Activated T-cell treated with anti-CD3 and anti-CD28 coated beads for 24 hours (primary cell): Measurements from ENCODE around the gene NTN4.
"Not testable (repeated sequence)": the region's sequence is repeated elsewhere in the genome, so short reads cannot be mapped to it uniquely, and the experiment has no call there.

ENCODE experiments used
- DNase-seq: peaks from one replicate; pipeline ENCODE4 v3.0.0-alpha.2; 2020; ENCODE audit warnings: low read depth

The NTN4 gene

GRCh38 chr12:95746062-95746461 is 44.5 kb downstream of the NTN4 start:
- DNase-seq: not testable (repeated sequence)

GRCh38 chr12:95742586-95742985 is 48.0 kb downstream of the NTN4 start:
- no peak for DNase-seq

- DNase-seq: no peak
These were observed 48.9 kb downstream of the NTN4 start for GRCh38 chr12:95741635-95742034.

- no peak for DNase-seq
These were observed 49.8 kb downstream of the NTN4 start for GRCh38 chr12:95740751-95741150.

GRCh38 chr12:95739561-95740313 is 50.8 kb downstream of the NTN4 start:
- no peak for DNase-seq

GRCh38 chr12:95738024-95738611 is 52.4 kb downstream of the NTN4 start:
- no peak for DNase-seq

GRCh38 chr12:95736631-95737030 is 53.9 kb downstream of the NTN4 start:
- DNase-seq: no peak

GRCh38 chr12:95735728-95736127 is 54.8 kb downstream of the NTN4 start:
- DNase-seq: not testable (repeated sequence)

- no peak for DNase-seq
These were observed 57.3 kb downstream of the NTN4 start for GRCh38 chr12:95733141-95733825.

GRCh38 chr12:95731519-95731958 is 59.0 kb downstream of the NTN4 start:
- no peak for DNase-seq

- DNase-seq: no peak
These were observed 60.1 kb downstream of the NTN4 start for GRCh38 chr12:95730457-95730856.

GRCh38 chr12:95726903-95727302 is 63.7 kb downstream of the NTN4 start:
- DNase-seq: no peak

- DNase-seq: no peak
These were observed 65.8 kb downstream of the NTN4 start for GRCh38 chr12:95724767-95725166.

GRCh38 chr12:95723693-95724384 is 66.7 kb downstream of the NTN4 start:
- DNase-seq: no peak

- no peak for DNase-seq
These were observed 69.2 kb downstream of the NTN4 start for GRCh38 chr12:95721320-95721719.

GRCh38 chr12:95720146-95720545 is 70.4 kb downstream of the NTN4 start:
- DNase-seq: no peak

- no peak for DNase-seq
These were observed 71.8 kb downstream of the NTN4 start for GRCh38 chr12:95718772-95719171.

GRCh38 chr12:95718006-95718431 is 72.5 kb downstream of the NTN4 start:
- DNase-seq: no peak

GRCh38 chr12:95717316-95717928 is 73.1 kb downstream of the NTN4 start:
- DNase-seq: no peak

- no peak for DNase-seq
These were observed 75.4 kb downstream of the NTN4 start for GRCh38 chr12:95715177-95715576.

- DNase-seq: no peak
These were observed 78.3 kb downstream of the NTN4 start for GRCh38 chr12:95712269-95712668.

- no peak for DNase-seq
These were observed 80.2 kb downstream of the NTN4 start for GRCh38 chr12:95710386-95710785.
